BJ (cell line): Measurements from ENCODE around the gene MPC2. TPM values are rescaled to one million over a fixed set of nuclear protein-coding genes. Genes with fewer than 3 reads are reported as not detected.

Experiments
- CTCF ChIA-PET: fragments of 350-600 bp; formaldehyde crosslinking; extraction: SDS; loops from one replicate; lab custom pipeline; 2021; ENCODE audit warnings: antibody characterized with exemption, inconsistent platforms; lab: Yijun Ruan, JAX
- POLR2A ChIA-PET: fragments of 300-600 bp; sonication (Branson Sonifier 250); formaldehyde crosslinking; extraction: SDS; loops from one replicate; lab custom pipeline; 2021; ENCODE audit warnings: antibody characterized with exemption; lab: Charles Lee
- DNase-seq: peaks from one replicate; pipeline ENCODE4 v3.0.0-alpha.2; 2011; ENCODE audit warnings: low read depth
- H3K27me3 ChIP-seq: 2 replicates; pipeline ENCODE4 v1.6.0; 2011; ENCODE audit warnings: low read length; ENCODE audit not compliant: control insufficient read depth, insufficient read depth
- H3K36me3 ChIP-seq: 2 replicates; pipeline ENCODE4 v1.5.1; 2011; ENCODE audit warnings: low read length; ENCODE audit not compliant: control insufficient read depth, insufficient read depth
- H3K4me3 ChIP-seq: 2 replicates; pipeline ENCODE4 v1.5.1; 2011; ENCODE audit warnings: low read depth, mild to moderate bottlenecking, control low read depth, low read length
- CTCF ChIP-seq: IDR thresholded peaks from 2 replicates; pipeline ENCODE4 v1.5.1; 2011; ENCODE audit warnings: low read depth, mild to moderate bottlenecking, control low read depth, inconsistent platforms, low read length, moderate library complexity; ENCODE audit not compliant: insufficient read depth
- polyA plus RNA-seq: library from polyadenylated mRNA; depleted of rRNA; stranded (reverse); fragments of >200 nt; gene quantifications from 2 replicates; pipeline ENCODE4 v1.2.3, GENCODE V29; 2011

The MPC2 gene
- polyA plus RNA-seq, 1 experiment: 24.2 TPM

DNA sequence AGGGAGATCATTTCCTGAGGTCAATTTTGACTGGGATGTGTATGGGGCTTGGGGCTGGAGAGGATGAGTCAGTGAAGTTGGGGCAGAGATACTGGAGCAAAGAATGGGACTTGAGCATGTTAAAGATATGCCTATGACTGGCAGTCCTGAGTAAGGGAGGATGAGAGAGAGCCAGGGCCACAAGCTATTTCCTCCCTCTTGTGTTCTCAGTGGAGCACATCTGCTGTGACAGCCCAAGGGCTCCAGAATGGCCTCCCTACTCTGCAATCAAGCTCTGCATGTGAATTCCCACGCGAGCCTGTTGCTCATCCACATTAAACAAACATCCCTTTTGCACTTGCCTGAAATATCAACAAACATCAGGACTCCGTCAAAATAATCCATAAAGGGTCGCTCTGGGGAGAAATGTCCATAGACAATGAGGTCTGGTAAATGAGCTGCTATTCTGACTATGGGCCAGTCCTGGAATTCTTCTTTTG, 32.2 kb downstream of the MPC2 start:
- no peak for TF ChIP-seq CTCF
- Histone ChIP-seq H3K36me3 (no peaks in the 10 kb centered on the region), H3K27me3 (no peaks in the 10 kb centered on the region), H3K4me3 (no peak overlapping the region)
- peak; percentile 37 for DNase-seq
- ChIA-PET CTCF (interaction anchor here (0.6 to 1.0 kb wide), 3 partner anchors 11 to 32 kb away, joined by 3 read pairs; partner anchors contain the start of gene MPC2), POLR2A (interaction anchor here (0.6 to 0.8 kb wide), 3 partner anchors 8 to 735 kb away, joined by 3 read pairs; no protein-coding TSS in a partner anchor)

- DNase-seq: no peak
- no peaks in the 10 kb centered on the region for H3K36me3 ChIP-seq
- no peak for TF ChIP-seq CTCF
- no peaks in the 10 kb centered on the region for H3K27me3 ChIP-seq
- H3K4me3 ChIP-seq: no peak overlapping the region
- ChIA-PET CTCF (interaction anchor here (1.1 kb wide), 1 partner anchor 182 kb away, joined by 3 read pairs; no protein-coding TSS in a partner anchor), POLR2A (no interaction called here)
These were observed 36.0 kb downstream of the MPC2 start for GRCh38 chr1:167900907-167901306.

DNA sequence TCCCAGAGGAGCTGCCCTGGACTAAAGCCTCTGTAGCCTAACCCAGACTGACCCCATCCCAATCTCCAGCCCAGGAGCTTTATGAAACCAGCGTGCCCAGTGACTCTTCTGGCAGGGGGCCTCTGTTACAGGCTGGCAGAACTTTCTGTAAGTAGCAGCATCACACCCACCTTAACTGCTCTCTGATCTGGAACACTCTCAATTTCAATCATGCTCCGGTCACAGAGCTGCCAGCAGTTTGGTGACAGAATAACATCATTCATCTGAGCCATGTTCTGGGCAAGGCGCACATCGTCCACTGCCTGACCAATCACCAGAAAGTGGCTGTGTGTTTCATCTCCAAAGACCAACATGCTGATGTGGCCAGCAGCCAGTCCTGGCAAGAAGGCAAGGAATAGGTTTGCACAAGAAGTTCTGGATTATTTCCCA, 37.6 kb downstream of the MPC2 start:
- H3K4me3 ChIP-seq: no peak overlapping the region
- ChIA-PET CTCF (no interaction called here), POLR2A (no interaction called here)
- TF ChIP-seq CTCF: no peak
- no peaks in the 10 kb centered on the region for H3K36me3 ChIP-seq
- DNase-seq: no peak
- no peaks in the 10 kb centered on the region for H3K27me3 ChIP-seq

DNA sequence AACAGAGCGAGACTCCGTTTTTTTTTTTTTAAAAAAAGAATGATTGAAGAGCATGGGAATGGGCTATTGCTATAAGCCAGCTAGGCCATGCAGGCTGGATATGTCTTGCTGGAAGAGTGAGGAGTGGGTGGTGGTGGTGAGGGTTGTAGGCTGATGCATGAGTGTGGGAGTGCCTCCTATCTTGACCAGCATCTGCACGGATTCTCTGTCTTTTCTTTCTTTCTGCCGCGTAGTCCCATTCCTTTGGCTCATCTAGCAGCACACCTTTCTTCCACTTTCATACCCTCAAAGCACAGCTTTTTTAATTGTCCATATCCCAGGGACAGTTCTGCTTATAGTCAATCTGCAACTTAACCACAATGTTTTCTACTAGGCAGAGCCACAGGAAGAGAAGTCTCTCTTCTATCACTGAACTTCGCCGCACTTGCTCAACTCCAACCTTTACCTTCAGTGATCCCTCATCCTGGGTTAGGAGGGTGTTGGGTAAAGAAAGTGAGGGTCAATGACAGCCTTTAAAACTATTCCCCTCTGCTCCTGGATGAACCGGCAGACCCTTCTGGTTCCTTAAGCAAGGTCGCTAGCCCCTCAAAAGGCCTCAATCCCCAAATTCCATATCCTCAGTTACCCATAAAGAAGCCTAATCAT, 38.2 kb downstream of the MPC2 start:
- no peak for TF ChIP-seq CTCF
- ChIA-PET POLR2A (no interaction called here), CTCF (no interaction called here)
- Histone ChIP-seq H3K4me3 (no peak overlapping the region), H3K36me3 (no peaks in the 10 kb centered on the region), H3K27me3 (no peaks in the 10 kb centered on the region)
- DNase-seq: no peak

DNA sequence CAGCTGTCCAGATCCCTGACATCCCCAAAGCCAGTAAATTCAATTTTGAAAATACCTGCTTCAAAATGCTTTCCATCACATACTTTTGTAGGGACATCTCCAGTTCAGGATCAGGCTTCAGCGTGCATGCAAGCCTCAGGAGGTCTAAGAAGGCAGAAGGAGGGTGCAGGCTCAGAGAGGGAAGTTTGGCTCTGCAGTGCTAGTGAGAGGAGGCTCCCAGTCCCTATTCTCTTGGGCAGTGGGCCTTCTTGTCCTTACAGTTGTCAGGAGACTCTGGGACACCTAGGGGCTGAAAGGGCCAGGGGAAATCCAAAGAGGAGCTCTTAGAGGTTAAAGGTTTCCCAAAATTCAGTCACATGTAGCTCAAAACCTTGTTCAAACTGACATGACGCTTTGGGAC, 43.1 kb downstream of the MPC2 start:
- POLR2A ChIA-PET: no interaction called here

More for the DNA sequence above, 43.1 kb downstream of the MPC2 start:
- Histone ChIP-seq H3K27me3 (no peaks in the 10 kb centered on the region), H3K36me3 (no peaks in the 10 kb centered on the region), H3K4me3 (no peak overlapping the region)
- CTCF ChIA-PET: interaction anchor here (0.9 to 1.7 kb wide), 3 partner anchors 9 to 17 kb away, joined by 3 read pairs; no protein-coding TSS in a partner anchor
- DNase-seq: no peak
- TF ChIP-seq CTCF: no peak
